Brain microvascular endothelial cell (primary cell): ENCODE data around the gene HHATL.
A peak's percentile ranks its signal among the peaks of the same experiment; 100 is the strongest.

Experiments
- DNase-seq: peaks from one replicate; pipeline ENCODE4 v3.0.0-alpha.2; 2020
- H3K27ac ChIP-seq: fragments of 250-450 bp; sonication (Bioruptor Pico); 2 replicates; pipeline ENCODE4 v1.5.1; 2020; ENCODE audit warnings: mild to moderate bottlenecking, moderate library complexity
- H3K27me3 ChIP-seq: fragments of 250-450 bp; sonication (Bioruptor Pico); replicated peaks from 2 replicates; pipeline ENCODE4 v1.5.1; 2020; ENCODE audit warnings: mild to moderate bottlenecking
- H3K36me3 ChIP-seq: fragments of 250-450 bp; sonication (Bioruptor Pico); replicated peaks from 2 replicates; pipeline ENCODE4 v1.5.1; 2020; ENCODE audit warnings: mild to moderate bottlenecking
- H3K4me3 ChIP-seq: 2 replicates; pipeline ENCODE4 v1.5.1; 2011; ENCODE audit warnings: low read depth, mild to moderate bottlenecking, control low read depth, low read length, moderate library complexity
- in situ Hi-C: cut with HindIII; loops from 2 replicates; pipeline ENCODE4 v1.10.0; 2017; ENCODE audit warnings: low sequenced_read_pairs, low pct_ligation_motif_present
- TF ChIP-seq, protein P1 (sequence below): IDR thresholded peaks from 2 replicates; pipeline ENCODE4 v1.5.1; 2011; ENCODE audit warnings: low read depth, mild to moderate bottlenecking, moderate library complexity, low read length, control low read depth, inconsistent platforms; ENCODE audit errors: missing control alignments

Gene HHATL

DNA sequence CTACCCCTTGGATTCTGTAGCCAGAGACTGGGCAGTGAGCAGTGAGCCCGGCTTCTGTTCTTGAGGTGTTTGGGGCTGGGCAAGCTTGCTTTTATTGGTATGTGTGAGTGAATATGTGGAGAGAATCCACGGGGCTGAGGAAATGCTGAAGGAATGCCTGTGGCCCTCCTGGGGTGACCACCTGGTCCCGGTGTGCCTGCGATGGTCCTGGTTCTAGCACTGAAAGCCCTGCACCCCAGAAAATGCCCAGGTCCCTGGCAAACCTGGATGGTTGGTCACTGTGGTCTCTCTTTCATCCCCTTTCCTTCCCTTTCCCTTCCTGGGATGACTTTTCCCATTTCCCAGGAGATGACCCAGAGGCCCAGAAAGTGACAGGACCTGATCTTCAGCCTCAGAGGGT lies 44.9 kb downstream of the HHATL start:
- Histone ChIP-seq H3K36me3 (peaks cover 24% of the 10 kb centered on the region), H3K4me3 (no peak overlapping the region), H3K27me3 (no peaks in the 10 kb centered on the region), H3K27ac (no peak overlapping the region)
- TF ChIP-seq, protein P1, sequence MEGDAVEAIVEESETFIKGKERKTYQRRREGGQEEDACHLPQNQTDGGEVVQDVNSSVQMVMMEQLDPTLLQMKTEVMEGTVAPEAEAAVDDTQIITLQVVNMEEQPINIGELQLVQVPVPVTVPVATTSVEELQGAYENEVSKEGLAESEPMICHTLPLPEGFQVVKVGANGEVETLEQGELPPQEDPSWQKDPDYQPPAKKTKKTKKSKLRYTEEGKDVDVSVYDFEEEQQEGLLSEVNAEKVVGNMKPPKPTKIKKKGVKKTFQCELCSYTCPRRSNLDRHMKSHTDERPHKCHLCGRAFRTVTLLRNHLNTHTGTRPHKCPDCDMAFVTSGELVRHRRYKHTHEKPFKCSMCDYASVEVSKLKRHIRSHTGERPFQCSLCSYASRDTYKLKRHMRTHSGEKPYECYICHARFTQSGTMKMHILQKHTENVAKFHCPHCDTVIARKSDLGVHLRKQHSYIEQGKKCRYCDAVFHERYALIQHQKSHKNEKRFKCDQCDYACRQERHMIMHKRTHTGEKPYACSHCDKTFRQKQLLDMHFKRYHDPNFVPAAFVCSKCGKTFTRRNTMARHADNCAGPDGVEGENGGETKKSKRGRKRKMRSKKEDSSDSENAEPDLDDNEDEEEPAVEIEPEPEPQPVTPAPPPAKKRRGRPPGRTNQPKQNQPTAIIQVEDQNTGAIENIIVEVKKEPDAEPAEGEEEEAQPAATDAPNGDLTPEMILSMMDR = no peak
- no peak for DNase-seq
- in situ Hi-C loops = no loop called here

DNA sequence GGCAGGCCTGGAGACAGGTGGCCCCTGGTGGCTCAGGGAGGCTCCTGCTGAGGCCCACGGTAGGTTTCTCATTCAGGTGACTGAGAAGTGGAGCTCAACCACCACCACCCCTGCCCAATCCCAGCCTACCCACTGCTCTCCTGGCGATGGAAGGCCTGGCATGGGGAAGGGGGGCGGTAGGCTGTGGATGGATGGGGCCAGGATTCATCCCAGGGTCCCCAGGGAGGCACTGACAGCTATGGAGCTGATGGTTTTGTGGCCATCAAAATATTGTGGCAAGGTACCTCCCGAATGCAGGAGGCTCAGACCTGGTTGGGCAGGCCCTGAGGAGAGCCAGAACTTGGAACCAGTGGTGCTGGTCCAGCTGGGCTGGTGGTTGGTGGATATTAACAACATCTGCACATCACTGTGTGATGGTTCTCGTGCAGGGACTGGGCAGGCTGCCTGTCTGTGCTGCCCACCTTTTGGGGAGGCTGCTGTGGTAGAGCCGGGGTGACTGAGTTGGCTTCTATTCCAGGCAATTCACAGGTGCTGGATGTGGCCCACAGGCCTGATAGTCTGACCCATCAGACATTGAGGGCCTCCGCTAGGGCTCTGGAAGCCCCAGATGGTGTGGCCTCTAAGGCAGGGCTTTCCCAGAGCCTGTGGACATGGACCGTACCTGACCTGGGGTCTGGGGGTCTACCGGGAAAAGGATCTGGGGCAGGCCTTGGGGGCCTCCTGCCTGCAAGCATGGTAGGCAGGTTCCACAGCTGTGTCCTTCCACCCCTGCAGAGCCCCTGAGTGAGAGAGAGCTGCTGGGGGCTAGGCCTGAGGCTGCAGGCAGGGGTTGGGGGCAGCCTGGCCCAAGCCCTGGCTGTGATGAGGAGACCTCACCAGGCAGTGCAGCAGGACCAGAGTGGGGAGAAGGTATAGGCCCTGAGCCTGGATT lies 45.7 kb downstream of the HHATL start:
- Histone ChIP-seq H3K4me3 (no peak overlapping the region), H3K27me3 (no peaks in the 10 kb centered on the region), H3K27ac (no peak overlapping the region), H3K36me3 (peaks cover 22% of the 10 kb centered on the region)
- TF ChIP-seq, protein P1 = peak; percentile 1
- in situ Hi-C loops = no loop called here
- no peak for DNase-seq

DNA sequence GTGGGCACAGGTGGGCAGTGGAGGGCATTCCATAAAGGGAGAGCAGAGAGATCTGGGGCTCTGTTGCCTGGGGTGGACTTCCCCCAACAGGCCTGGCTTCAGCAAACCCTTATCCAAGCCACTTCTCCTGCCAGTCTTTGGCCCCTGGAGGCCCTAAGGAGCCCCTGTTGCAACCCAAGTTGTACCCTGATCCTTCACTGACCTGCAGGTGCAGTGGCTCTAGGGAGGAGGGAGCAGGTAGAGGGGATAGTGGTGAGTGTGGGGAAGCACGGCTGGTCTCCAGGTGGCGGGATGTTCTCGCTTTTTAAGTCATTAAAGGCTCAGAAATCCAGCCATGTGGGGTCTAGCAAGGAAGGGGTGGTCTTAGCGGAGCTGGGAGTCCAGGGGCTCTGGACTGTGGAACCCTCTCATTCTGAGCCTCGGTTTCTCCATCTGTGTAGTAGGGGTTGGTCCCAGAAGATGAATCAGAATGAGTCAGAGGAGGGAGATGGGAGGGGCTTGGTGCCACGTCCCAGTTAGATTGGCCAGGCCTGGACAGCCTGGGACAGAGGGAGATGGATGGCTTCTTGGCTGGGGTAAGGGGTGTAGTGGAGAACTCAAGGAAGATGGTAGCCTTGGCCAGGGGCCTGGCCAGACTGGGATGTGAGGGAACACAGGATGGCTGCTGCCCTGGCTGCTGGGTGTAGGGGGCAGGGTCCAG lies 46.5 kb downstream of the HHATL start:
- H3K36me3 ChIP-seq = peaks cover 14% of the 10 kb centered on the region
- TF ChIP-seq, protein P1 = no peak
- H3K27me3 ChIP-seq = no peaks in the 10 kb centered on the region
- no peak overlapping the region for H3K27ac ChIP-seq
- in situ Hi-C loops = no loop called here
- DNase-seq = peak; percentile 55
- peak overlapping the region; percentile 71 for H3K4me3 ChIP-seq

DNA sequence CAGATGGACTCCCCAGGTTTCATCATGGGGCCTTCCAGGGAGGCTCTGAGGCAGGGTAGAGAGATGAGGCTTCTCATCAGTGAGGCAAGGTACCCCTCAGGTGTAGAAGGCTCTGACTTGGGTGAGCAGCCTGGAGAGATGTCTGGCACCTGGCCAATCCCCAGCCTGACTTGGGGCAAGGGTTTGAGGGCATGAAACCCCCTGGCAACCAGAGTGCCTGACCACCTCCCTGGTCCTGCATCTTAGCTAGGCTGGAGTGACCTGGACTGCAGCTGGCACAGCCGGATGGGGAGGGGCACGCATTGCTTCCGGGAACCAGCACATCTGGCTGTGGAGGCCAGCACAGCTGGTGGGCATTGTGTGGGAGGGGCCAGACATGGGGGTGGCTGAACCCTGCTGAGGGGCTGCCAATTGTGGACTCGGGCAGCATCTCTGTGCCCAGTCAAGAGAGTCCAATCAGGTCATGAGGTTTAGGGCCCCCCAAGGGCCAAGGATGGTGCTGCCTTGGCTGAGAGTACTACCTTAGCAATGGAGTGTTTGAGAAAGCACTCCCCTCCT lies 47.2 kb downstream of the HHATL start:
- H3K36me3 ChIP-seq = peaks cover 13% of the 10 kb centered on the region
- H3K4me3 ChIP-seq = peak overlapping the region; percentile 71
- in situ Hi-C loops = no loop called here
- TF ChIP-seq, protein P1 = no peak
- no peak for DNase-seq
- no peak overlapping the region for H3K27ac ChIP-seq
- no peaks in the 10 kb centered on the region for H3K27me3 ChIP-seq

DNA sequence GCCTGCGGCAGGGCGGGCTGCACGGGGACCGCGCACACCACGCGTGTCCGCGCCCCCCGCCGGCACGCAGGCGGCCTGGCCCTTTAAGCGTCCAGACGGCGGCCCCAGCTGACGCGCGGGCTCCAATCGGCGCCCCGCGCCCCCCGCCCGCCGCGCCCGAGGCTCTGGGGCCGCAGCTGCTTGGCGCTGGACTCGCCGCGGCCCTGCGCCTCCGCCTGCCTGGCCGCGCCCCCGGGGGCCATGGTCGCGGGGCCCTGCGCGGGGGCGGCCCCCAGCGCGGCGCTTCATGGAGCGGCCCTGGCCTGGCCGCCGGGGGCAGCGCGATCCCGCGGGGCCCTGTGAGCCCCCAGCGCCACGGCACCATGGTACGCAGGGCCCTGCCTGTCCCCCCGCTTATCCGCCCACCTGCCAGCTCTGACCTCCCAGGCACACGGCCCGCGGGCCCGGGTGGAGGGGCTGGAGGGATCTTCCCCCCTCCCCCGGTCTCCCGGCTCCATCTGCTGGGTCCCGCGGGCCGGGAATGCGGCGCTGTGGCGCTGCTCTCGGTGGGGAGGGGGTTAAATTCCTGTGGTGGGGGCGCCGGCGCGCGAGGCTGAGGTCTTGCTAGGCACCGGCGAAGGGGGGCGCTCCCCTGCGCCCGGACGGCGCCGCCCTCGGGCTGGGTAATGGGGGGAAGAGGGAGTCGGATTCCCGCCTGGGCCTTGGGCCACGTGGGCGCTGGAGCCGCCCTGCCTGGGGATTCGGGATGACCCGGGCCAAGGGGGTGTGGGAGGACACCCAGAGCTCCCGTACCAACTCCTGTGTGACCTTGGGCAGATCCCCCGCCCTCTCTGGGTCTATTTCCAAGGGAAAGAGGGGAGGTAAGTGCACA lies 48.0 kb downstream of the HHATL start:
- peaks cover 10% of the 10 kb centered on the region for H3K36me3 ChIP-seq
- DNase-seq = no peak
- peak overlapping the region; percentile 71 for H3K4me3 ChIP-seq
- TF ChIP-seq, protein P1 = no peak
- in situ Hi-C loops = no loop called here
- no peaks in the 10 kb centered on the region for H3K27me3 ChIP-seq
- peak overlapping the region; percentile 69 for H3K27ac ChIP-seq
